NT2/D1 (cell line): ENCODE data around the gene ZNF718.
A peak's percentile ranks its signal among the peaks of the same experiment; 100 is the strongest.
"Not testable (repeated sequence)": the region's sequence is repeated elsewhere in the genome, so short reads cannot be mapped to it uniquely, and the experiment has no call there.

Experiments
- DNase-seq: peaks from one replicate; pipeline ENCODE4 v3.0.0-alpha.2; 2011; ENCODE audit warnings: low read depth, low spot score
- H3K27me3 ChIP-seq: 2 replicates; pipeline ENCODE4 v1.6.0; 2011; ENCODE audit warnings: mild to moderate bottlenecking; ENCODE audit not compliant: insufficient read length, insufficient read depth
- H3K36me3 ChIP-seq: 2 replicates; pipeline ENCODE4 v1.6.1; 2011; ENCODE audit warnings: mild to moderate bottlenecking, low read length, mixed read lengths; ENCODE audit not compliant: insufficient read depth, insufficient read length
- H3K4me1 ChIP-seq: 2 replicates; pipeline ENCODE4 v1.5.1; 2011; ENCODE audit not compliant: insufficient read depth, insufficient read length
- H3K4me3 ChIP-seq: 2 replicates; pipeline ENCODE4 v1.5.1; 2011; ENCODE audit warnings: low read depth; ENCODE audit not compliant: insufficient read length
- H3K9ac ChIP-seq: 2 replicates; pipeline ENCODE4 v1.6.0; 2011; ENCODE audit warnings: low read depth; ENCODE audit not compliant: insufficient read length
- H3K9me3 ChIP-seq: 2 replicates; pipeline ENCODE4 v1.5.1; 2011; ENCODE audit warnings: mild to moderate bottlenecking, low read length; ENCODE audit not compliant: insufficient read depth
- SUZ12 ChIP-seq: IDR thresholded peaks from 2 replicates; pipeline ENCODE4 v1.6.1; 2011; ENCODE audit not compliant: insufficient read length, insufficient read depth; ENCODE audit errors: extremely low read depth
- YY1 ChIP-seq: IDR thresholded peaks from 2 replicates; pipeline ENCODE4 v1.6.1; 2011; ENCODE audit not compliant: insufficient read length, insufficient read depth
- ZNF274 ChIP-seq: IDR thresholded peaks from 2 replicates; pipeline ENCODE4 v1.6.1; 2011; ENCODE audit warnings: mild to moderate bottlenecking, low read depth, low read length

The ZNF718 gene

DNA sequence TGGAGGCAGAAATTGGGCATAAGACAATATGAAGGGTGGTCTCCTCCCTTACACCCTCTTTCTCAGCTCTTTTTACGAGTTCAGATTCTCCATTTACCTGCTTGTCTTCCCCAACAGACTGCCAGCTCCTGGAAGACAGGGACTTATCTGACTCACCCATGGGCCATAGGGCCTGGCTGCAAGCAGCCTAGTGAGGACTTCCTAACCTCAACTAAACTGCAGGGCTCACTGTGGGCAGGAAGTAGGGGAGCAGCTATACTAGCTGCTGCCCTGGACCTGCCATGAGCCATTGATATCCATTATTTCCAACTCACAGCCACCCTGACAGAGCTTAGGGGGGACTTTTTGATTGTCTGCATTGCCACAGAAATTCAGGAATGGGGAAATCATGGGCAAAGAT, 11.5 kb upstream of the ZNF718 start:
- Histone ChIP-seq H3K9me3 (no peaks in the 10 kb centered on the region), H3K9ac (no peak overlapping the region), H3K36me3 (no peaks in the 10 kb centered on the region), H3K4me3 (no peak overlapping the region), H3K27me3 (peaks cover 38% of the 10 kb centered on the region), H3K4me1 (no peaks in the 10 kb centered on the region)
- TF ChIP-seq YY1 = no peak
- no peak for TF ChIP-seq SUZ12
- no peak for TF ChIP-seq ZNF274
- DNase-seq = no peak

DNA sequence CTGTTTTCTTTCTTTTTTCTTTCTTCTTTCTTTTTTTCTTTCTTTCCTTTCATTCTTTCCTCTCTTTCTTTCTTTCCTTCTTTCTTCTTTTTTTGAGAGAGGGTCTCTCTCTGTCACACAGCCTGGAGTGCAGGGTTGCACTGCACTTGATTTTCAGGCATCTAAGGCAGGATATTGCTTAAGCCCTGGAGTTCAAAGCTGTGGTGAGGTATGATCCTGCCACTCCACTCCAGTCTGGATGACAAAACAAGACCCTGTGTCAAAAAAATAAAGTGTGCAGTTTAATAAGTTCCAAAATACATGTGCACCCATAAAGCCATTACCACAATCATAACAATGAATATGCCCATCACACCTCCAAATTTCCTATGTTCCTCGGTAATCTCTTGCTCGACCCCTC, 10.6 kb upstream of the ZNF718 start:
- no peaks in the 10 kb centered on the region for H3K4me1 ChIP-seq
- no peaks in the 10 kb centered on the region for H3K36me3 ChIP-seq
- H3K9ac ChIP-seq = no peak overlapping the region
- H3K9me3 ChIP-seq = no peaks in the 10 kb centered on the region
- no peak for DNase-seq
- H3K27me3 ChIP-seq = peaks cover 28% of the 10 kb centered on the region
- no peak overlapping the region for H3K4me3 ChIP-seq
- TF ChIP-seq YY1 (no peak), ZNF274 (no peak), SUZ12 (no peak)

DNA sequence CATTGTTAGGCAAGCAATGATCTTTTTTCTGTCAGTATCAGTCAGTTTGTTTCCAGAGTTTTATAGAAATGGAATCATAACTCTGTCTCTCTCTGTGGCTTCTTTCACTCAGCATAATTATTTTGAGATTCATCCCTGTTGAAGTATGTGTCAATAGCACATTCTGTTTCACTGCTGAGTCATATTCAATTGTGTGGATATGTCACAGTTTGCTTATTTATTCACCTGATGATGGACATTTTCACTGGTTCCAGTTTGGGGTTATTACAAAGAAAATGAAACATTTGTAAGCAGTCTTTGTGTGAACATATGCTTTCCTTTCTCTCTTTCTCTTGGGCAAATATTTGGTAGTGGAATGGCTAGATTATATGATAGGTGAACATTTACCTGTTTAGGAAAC, 10.2 kb upstream of the ZNF718 start:
- H3K4me1 ChIP-seq = no peaks in the 10 kb centered on the region
- H3K4me3 ChIP-seq = no peak overlapping the region
- H3K9ac ChIP-seq = no peak overlapping the region
- DNase-seq = no peak
- peaks cover 24% of the 10 kb centered on the region for H3K27me3 ChIP-seq
- no peaks in the 10 kb centered on the region for H3K9me3 ChIP-seq
- TF ChIP-seq YY1 = no peak
- no peak for TF ChIP-seq ZNF274
- no peak for TF ChIP-seq SUZ12
- no peaks in the 10 kb centered on the region for H3K36me3 ChIP-seq

DNA sequence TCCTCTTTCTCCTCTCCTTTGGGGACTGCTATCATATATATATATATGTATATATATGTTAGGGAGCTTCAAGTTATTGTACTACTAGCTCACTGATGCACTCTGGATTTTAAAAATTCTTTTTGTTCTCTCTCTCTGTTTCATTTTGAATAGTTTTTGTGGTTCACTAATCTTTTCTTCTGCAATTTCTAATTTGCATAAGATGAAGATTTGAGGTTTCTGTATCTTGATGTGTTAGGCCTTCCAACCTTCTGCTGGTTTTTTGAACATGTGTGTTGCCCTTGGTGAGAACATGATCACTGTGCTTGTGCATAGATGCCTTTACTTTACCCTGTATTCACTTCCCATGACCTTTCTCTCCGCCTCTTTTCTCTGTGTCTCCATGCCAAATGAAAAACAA, 7.8 kb upstream of the ZNF718 start:
- H3K4me3 ChIP-seq = no peak overlapping the region
- H3K27me3 ChIP-seq = peaks cover 2% of the 10 kb centered on the region
- no peaks in the 10 kb centered on the region for H3K4me1 ChIP-seq
- no peaks in the 10 kb centered on the region for H3K36me3 ChIP-seq
- DNase-seq = no peak
- no peaks in the 10 kb centered on the region for H3K9me3 ChIP-seq
- H3K9ac ChIP-seq = no peak overlapping the region
- no peak for TF ChIP-seq ZNF274
- no peak for TF ChIP-seq YY1
- no peak for TF ChIP-seq SUZ12

DNA sequence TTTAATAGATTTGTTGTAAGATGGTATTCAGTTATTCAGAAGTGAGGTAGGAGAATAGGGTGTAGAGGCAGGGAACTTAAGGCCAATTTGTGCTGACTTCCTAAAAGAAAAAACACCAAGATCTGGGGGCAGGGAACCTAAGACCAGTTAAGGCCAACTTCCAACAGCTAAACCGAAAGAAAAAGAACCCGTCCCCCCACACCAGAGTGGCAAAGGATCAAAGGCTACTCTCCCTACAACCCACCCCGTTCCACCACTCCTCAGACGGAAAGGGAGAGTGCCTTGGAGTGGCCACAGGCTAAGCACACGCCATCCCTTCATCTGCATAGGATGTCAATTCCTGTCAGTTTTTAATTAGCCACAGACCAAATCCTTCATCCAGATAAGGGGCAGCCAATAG, 3.7 kb upstream of the ZNF718 start:
- no peak for DNase-seq

DNA sequence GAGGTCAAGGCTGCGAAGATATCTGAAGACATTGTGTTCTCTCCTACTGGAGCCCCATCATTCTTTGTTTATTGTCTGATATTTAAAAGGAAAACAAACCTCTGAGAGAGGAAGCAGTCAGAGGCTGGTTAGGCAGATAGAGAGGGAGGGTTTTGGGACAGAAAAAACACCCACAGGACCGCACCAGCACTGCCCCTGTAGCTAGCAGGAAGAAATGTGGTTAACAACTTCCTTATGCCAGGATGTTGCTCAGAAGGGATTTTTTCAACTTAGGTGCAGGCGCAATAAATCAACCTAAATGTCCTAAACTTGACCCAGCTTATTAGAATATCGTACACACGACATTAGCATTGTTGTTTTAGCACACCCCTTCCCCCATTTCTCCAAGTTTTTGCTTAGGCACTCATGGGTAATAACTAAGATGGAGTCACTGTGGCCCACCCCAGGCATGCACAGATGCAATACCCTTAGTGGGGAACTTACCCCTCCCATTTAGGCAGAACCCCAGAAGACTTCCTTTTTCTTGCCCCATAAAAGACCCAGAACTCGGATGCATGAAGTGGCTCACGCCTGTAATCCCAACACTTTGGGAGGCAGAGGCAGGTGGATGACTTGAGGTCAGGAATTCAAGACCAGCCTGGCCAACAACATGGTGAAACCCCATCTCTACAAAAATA, 2.8 kb upstream of the ZNF718 start:
- Histone ChIP-seq H3K9ac (no peak overlapping the region), H3K4me3 (no peak overlapping the region), H3K4me1 (no peaks in the 10 kb centered on the region), H3K27me3 (no peaks in the 10 kb centered on the region), H3K36me3 (peaks cover 16% of the 10 kb centered on the region), H3K9me3 (peaks cover 9% of the 10 kb centered on the region; the same call in 1 of the 2 replicates)
- TF ChIP-seq YY1 (no peak), ZNF274 (no peak), SUZ12 (no peak)
- no peak for DNase-seq

More for the DNA sequence above, 3.7 kb upstream of the ZNF718 start:
- Histone ChIP-seq H3K4me1 (no peaks in the 10 kb centered on the region), H3K36me3 (peaks cover 7% of the 10 kb centered on the region), H3K4me3 (no peak overlapping the region), H3K9ac (no peak overlapping the region), H3K27me3 (no peaks in the 10 kb centered on the region), H3K9me3 (peaks cover 9% of the 10 kb centered on the region; the same call in 1 of the 2 replicates)
- no peak for TF ChIP-seq YY1
- TF ChIP-seq SUZ12 = no peak
- TF ChIP-seq ZNF274 = no peak

DNA sequence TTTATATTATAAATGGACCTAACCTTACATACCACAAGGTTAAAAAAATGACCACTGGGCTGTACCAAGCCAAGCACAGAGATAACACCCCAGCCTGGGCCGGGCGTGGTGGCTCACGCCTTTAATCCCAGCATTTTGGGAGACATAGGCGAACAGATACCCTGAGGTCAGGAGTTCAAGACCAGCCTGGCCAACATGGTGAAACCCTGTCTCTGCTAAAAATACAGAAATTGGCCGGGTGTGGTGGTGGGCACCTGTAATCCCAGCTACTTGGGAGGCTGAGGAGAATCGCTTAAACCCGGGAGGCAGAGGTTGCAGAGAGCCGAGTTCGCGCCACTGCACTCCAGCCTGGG, 403 bp upstream of the ZNF718 start:
- not testable (repeated sequence) for H3K4me1 ChIP-seq, DNase-seq, H3K9me3 ChIP-seq, H3K27me3 ChIP-seq
- H3K9ac ChIP-seq = peak overlapping the region; percentile 100
- H3K4me3 ChIP-seq = peak overlapping the region; percentile 98
- peaks cover 19% of the 10 kb centered on the region for H3K36me3 ChIP-seq
